ENCODE data around the gene PITPNC1.

PITPNC1 gene

DNA sequence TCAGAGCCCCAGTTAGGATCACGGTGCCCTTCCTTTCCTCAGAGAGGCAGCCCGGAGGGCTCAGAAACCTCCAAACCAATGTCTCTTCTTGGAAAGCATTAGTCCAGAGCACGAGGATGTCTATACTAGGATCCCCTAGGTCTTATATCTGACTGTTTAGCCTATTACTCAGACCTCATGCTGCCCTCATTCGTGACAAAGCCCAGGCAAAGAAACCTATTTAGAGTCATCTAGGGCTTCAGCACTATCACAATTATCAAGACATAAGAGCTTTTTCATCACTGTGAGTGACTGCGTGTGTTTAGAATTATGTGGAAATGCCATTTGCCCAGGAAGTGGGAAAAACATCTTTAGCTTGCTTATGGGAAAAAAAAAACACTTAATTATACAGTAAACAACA lies 180.8 kb downstream of the PITPNC1 start:
- TF ChIP-seq EZH2 (IDR thresholded peaks at IDR 0.05; ENCODE audit: borderline replicate concordance, low read length) (no peak), CTCF (IDR thresholded peaks at IDR 0.05; ENCODE audit: low read length) (no peak)
- Histone ChIP-seq H4K20me1 (ENCODE audit: insufficient read depth, low read length) (no peaks in the 10 kb centered on the region), H3K27ac (ENCODE audit: low read depth, low read length, poor library complexity, severe bottlenecking) (no peak overlapping the region)

DNA sequence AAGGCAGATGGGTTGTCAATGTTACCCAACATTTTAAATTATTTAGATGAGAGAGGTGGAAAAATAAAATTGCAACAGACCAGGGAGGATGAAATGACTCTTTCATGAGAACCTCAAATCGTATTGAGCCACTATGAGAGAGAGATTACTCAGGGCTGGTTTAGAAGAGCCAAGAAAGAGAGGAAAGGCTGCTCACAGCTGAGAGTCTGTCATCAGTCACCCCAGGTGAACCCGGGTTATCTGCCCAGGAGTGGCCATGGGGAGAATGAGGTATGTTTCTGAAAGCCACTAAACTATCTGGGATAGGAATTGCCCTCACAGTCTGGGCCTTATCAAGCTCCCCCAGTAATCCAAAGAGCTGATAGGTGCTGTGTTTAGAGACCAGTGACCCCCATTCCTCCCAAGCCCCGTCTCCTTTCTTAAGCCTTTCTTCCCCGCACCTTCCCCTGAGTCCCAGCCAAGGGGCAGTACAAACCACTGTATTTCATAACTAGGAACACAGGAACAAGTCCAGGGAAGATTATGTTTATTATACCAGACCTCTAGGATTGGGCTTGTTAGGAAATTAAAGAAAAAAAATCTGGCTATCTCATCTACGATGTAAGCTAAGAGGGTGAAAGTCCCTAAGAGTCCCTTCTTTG lies 181.8 kb downstream of the PITPNC1 start:
- H3K27ac ChIP-seq (ENCODE audit: low read depth, low read length, poor library complexity, severe bottlenecking): no peak overlapping the region
- H2AFZ ChIP-seq (ENCODE audit: low read length): no peak overlapping the region
- no peak overlapping the region for H3K4me2 ChIP-seq (ENCODE audit: low read length)
- no peaks in the 10 kb centered on the region for H4K20me1 ChIP-seq (ENCODE audit: insufficient read depth, low read length)
- no peaks in the 10 kb centered on the region for H3F3A ChIP-seq (ENCODE audit: insufficient read depth, low read length)
- H3K9me2 ChIP-seq (ENCODE audit: low read depth, low read length): no peaks in the 10 kb centered on the region
- no peaks in the 10 kb centered on the region for H3K4me1 ChIP-seq (ENCODE audit: insufficient read depth, low read length, severe bottlenecking)
- no peak overlapping the region for H3K9ac ChIP-seq (ENCODE audit: low read length)
- H3K4me3 ChIP-seq (ENCODE audit: low read depth, low read length, poor library complexity, severe bottlenecking): no peak overlapping the region
- no peak for TF ChIP-seq EZH2 (IDR thresholded peaks at IDR 0.05; ENCODE audit: borderline replicate concordance, low read length)
- no peak for TF ChIP-seq CTCF (IDR thresholded peaks at IDR 0.05; ENCODE audit: low read length)
- H3K79me2 ChIP-seq (ENCODE audit: insufficient read depth, low read length): no peaks in the 10 kb centered on the region
- H3K9me3 ChIP-seq (ENCODE audit: low read length): no peaks in the 10 kb centered on the region
- H3K27me3 ChIP-seq (ENCODE audit: insufficient read depth, low read length): peaks cover 6% of the 10 kb centered on the region; the same call in 1 of the 2 replicates
- H3K36me3 ChIP-seq (ENCODE audit: insufficient read depth, low read length): no peaks in the 10 kb centered on the region

More for the DNA sequence above, 180.8 kb downstream of the PITPNC1 start:
- Histone ChIP-seq H3K9me2 (ENCODE audit: low read depth, low read length) (no peaks in the 10 kb centered on the region), H3K27me3 (ENCODE audit: insufficient read depth, low read length) (peaks cover 6% of the 10 kb centered on the region; the same call in 1 of the 2 replicates), H3K4me1 (ENCODE audit: insufficient read depth, low read length, severe bottlenecking) (no peaks in the 10 kb centered on the region), H3F3A (ENCODE audit: insufficient read depth, low read length) (no peaks in the 10 kb centered on the region), H2AFZ (ENCODE audit: low read length) (no peak overlapping the region), H3K9ac (ENCODE audit: low read length) (no peak overlapping the region), H3K79me2 (ENCODE audit: insufficient read depth, low read length) (no peaks in the 10 kb centered on the region), H3K4me2 (ENCODE audit: low read length) (no peak overlapping the region), H3K36me3 (ENCODE audit: insufficient read depth, low read length) (no peaks in the 10 kb centered on the region), H3K9me3 (ENCODE audit: low read length) (no peaks in the 10 kb centered on the region), H3K4me3 (ENCODE audit: low read depth, low read length, poor library complexity, severe bottlenecking) (no peak overlapping the region)

DNA sequence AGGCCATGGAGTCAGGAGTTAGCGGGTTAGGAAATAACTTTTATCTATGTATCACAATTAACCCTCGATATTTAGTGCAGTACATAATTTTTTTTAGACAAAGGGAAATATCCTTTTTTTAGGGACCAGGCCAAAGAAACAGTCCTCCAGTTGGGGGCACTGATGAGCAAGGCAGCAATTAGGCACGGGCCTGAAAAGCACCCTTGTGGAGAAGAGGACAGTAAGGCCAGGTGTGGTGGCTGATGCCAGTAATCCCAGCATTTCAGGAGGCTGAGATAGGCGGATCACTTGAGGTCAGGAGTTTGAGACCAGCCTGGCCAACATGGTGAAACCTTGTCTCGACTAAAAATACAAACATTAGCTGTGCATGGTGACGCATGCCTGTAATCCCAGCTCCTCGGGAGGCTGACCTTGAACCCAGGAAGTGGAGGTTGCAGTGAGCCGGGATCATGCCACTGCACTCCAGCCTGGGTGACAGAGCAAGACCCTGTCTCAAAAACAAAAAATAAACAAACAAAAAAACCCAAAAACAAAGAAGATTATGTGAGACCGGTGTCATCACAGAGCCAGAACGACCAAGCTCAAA lies 182.4 kb downstream of the PITPNC1 start:
- H3K9me2 ChIP-seq (ENCODE audit: low read depth, low read length): no peaks in the 10 kb centered on the region
- H3K4me1 ChIP-seq (ENCODE audit: insufficient read depth, low read length, severe bottlenecking): no peaks in the 10 kb centered on the region
- H3K9ac ChIP-seq (ENCODE audit: low read length): no peak overlapping the region
- no peak overlapping the region for H3K4me3 ChIP-seq (ENCODE audit: low read depth, low read length, poor library complexity, severe bottlenecking)
- H3K36me3 ChIP-seq (ENCODE audit: insufficient read depth, low read length): no peaks in the 10 kb centered on the region
- no peaks in the 10 kb centered on the region for H3F3A ChIP-seq (ENCODE audit: insufficient read depth, low read length)
- TF ChIP-seq EZH2 (IDR thresholded peaks at IDR 0.05; ENCODE audit: borderline replicate concordance, low read length) (no peak), CTCF (IDR thresholded peaks at IDR 0.05; ENCODE audit: low read length) (peak; percentile 64)
- no peak overlapping the region for H3K4me2 ChIP-seq (ENCODE audit: low read length)
- no peaks in the 10 kb centered on the region for H3K9me3 ChIP-seq (ENCODE audit: low read length)
- H3K27ac ChIP-seq (ENCODE audit: low read depth, low read length, poor library complexity, severe bottlenecking): no peak overlapping the region
- no peak overlapping the region for H2AFZ ChIP-seq (ENCODE audit: low read length)
- peaks cover 6% of the 10 kb centered on the region; the same call in 1 of the 2 replicates for H3K27me3 ChIP-seq (ENCODE audit: insufficient read depth, low read length)
- no peaks in the 10 kb centered on the region for H4K20me1 ChIP-seq (ENCODE audit: insufficient read depth, low read length)
- no peaks in the 10 kb centered on the region for H3K79me2 ChIP-seq (ENCODE audit: insufficient read depth, low read length)

Data from OCI-LY1 (cell line).